SK-N-SH treated with all-trans-retinoic acid at 6 μM for 48 hours (cell line): ENCODE results near the gene RDH5.

ENCODE experiments used
- ATAC-seq: fragments of 200-7000 bp; cut with Tn5 transposase; 3 replicates; pipeline ENCODE4 v1.9.1; 2020; ENCODE audit warnings: mild to moderate bottlenecking, moderate library complexity
- ARNTL ChIP-seq: fragments of 450-650 bp; formaldehyde crosslinking; IDR thresholded peaks from 2 replicates; pipeline ENCODE4 v1.5.0; 2020; ENCODE audit warnings: low read depth, mild to moderate bottlenecking, moderate library complexity, borderline replicate concordance
- BACH2 ChIP-seq: fragments of 250-450 bp; sonication (Bioruptor Pico); IDR thresholded peaks from 2 replicates; pipeline ENCODE4 v1.9.0; 2021; ENCODE audit warnings: mild to moderate bottlenecking, borderline replicate concordance
- CSDC2 ChIP-seq: fragments of 250-450 bp; sonication (Bioruptor Pico); IDR thresholded peaks from 2 replicates; pipeline ENCODE4 v1.5.0; 2020; ENCODE audit warnings: mild to moderate bottlenecking, moderate library complexity
- ESRRG ChIP-seq: fragments of 250-450 bp; sonication (Bioruptor Pico); IDR thresholded peaks from 2 replicates; pipeline ENCODE4 v1.6.1; 2021; ENCODE audit warnings: mild to moderate bottlenecking
- GLIS3 ChIP-seq: fragments of 250-450 bp; sonication (Bioruptor Pico); IDR thresholded peaks from 2 replicates; pipeline ENCODE4 v1.5.0; 2020; ENCODE audit warnings: mild to moderate bottlenecking, moderate library complexity
- ISL1 ChIP-seq: fragments of 250-450 bp; sonication (Bioruptor Pico); IDR thresholded peaks from 2 replicates; pipeline ENCODE4 v2.1.2; 2022; ENCODE audit warnings: mild to moderate bottlenecking, moderate library complexity
- OSR1 ChIP-seq: fragments of 250-450 bp; sonication (Bioruptor Pico); IDR thresholded peaks from 2 replicates; pipeline ENCODE4 v1.8.0; 2022; ENCODE audit warnings: moderate library complexity, mild to moderate bottlenecking, inconsistent platforms
- PPARA ChIP-seq: fragments of 250-450 bp; sonication (Bioruptor Pico); IDR thresholded peaks from 2 replicates; pipeline ENCODE4 v1.5.0; 2020; ENCODE audit warnings: mild to moderate bottlenecking, borderline replicate concordance
- RARB ChIP-seq: fragments of 250-450 bp; sonication (Bioruptor Pico); IDR thresholded peaks from 2 replicates; pipeline ENCODE4 v1.8.0; 2021; ENCODE audit warnings: mild to moderate bottlenecking, moderate library complexity
- SNAI2 ChIP-seq: fragments of 250-450 bp; sonication (Bioruptor Pico); IDR thresholded peaks from 2 replicates; pipeline ENCODE4 v1.5.0; 2020; ENCODE audit warnings: mild to moderate bottlenecking, moderate library complexity
- TCF4 ChIP-seq: fragments of 250-450 bp; sonication (Bioruptor Pico); IDR thresholded peaks from 2 replicates; pipeline ENCODE4 v1.8.0; 2021; ENCODE audit warnings: mild to moderate bottlenecking, moderate library complexity, borderline replicate concordance
- TOX ChIP-seq: fragments of 250-450 bp; sonication (Bioruptor Pico); IDR thresholded peaks from 2 replicates; pipeline ENCODE4 v1.8.0; 2021; ENCODE audit warnings: mild to moderate bottlenecking, moderate library complexity, borderline replicate concordance
- ZC3H10 ChIP-seq: fragments of 250-450 bp; sonication (Bioruptor Pico); IDR thresholded peaks from 2 replicates; pipeline ENCODE4 v1.5.1; 2021; ENCODE audit warnings: mild to moderate bottlenecking, moderate library complexity
- ZFP3 ChIP-seq: fragments of 250-450 bp; sonication (Bioruptor Pico); IDR thresholded peaks from 2 replicates; pipeline ENCODE4 v1.5.0; 2020; ENCODE audit warnings: mild to moderate bottlenecking, moderate library complexity
- ZFP30 ChIP-seq: fragments of 450-650 bp; formaldehyde crosslinking; IDR thresholded peaks from 2 replicates; pipeline ENCODE4 v1.5.0; 2022; ENCODE audit warnings: mild to moderate bottlenecking, moderate library complexity
- ZNF565 ChIP-seq: fragments of 450-650 bp; formaldehyde crosslinking; conservative IDR thresholded peaks from 2 replicates; pipeline ENCODE4 v1.5.0; 2020; ENCODE audit warnings: low read depth, mild to moderate bottlenecking, moderate library complexity
- ZNF70 ChIP-seq: fragments of 450-650 bp; formaldehyde crosslinking; IDR thresholded peaks from 2 replicates; pipeline ENCODE4 v1.5.0; 2020; ENCODE audit warnings: mild to moderate bottlenecking, moderate library complexity
- ZNF8 ChIP-seq: fragments of 450-650 bp; formaldehyde crosslinking; IDR thresholded peaks from 2 replicates; pipeline ENCODE4 v1.5.0; 2020; ENCODE audit warnings: mild to moderate bottlenecking, moderate library complexity
- TF ChIP-seq, protein P1 (sequence below): fragments of 250-450 bp; sonication (Bioruptor Pico); IDR thresholded peaks from 2 replicates; pipeline ENCODE4 v1.8.0; 2021; ENCODE audit warnings: low read depth, mild to moderate bottlenecking, moderate library complexity, borderline replicate concordance
- TF ChIP-seq, protein P2 (sequence below): fragments of 250-450 bp; sonication (Bioruptor Pico); IDR thresholded peaks from 2 replicates; pipeline ENCODE4 v1.5.1; 2020; ENCODE audit warnings: low read depth, mild to moderate bottlenecking, moderate library complexity
- TF ChIP-seq, protein P3 (sequence below): fragments of 250-450 bp; sonication (Bioruptor Pico); IDR thresholded peaks from 2 replicates; pipeline ENCODE4 v1.5.0; 2020; ENCODE audit warnings: mild to moderate bottlenecking, moderate library complexity
- TF ChIP-seq, protein P4 (sequence below): fragments of 250-450 bp; sonication (Bioruptor Pico); IDR thresholded peaks from 2 replicates; pipeline ENCODE4 v1.8.0; 2020; ENCODE audit warnings: mild to moderate bottlenecking, moderate library complexity, borderline replicate concordance
- TF ChIP-seq, protein P5 (sequence below): fragments of 250-450 bp; sonication (Bioruptor Pico); IDR thresholded peaks from 2 replicates; pipeline ENCODE4 v1.5.1; 2021; ENCODE audit warnings: mild to moderate bottlenecking, moderate library complexity

The RDH5 gene

DNA sequence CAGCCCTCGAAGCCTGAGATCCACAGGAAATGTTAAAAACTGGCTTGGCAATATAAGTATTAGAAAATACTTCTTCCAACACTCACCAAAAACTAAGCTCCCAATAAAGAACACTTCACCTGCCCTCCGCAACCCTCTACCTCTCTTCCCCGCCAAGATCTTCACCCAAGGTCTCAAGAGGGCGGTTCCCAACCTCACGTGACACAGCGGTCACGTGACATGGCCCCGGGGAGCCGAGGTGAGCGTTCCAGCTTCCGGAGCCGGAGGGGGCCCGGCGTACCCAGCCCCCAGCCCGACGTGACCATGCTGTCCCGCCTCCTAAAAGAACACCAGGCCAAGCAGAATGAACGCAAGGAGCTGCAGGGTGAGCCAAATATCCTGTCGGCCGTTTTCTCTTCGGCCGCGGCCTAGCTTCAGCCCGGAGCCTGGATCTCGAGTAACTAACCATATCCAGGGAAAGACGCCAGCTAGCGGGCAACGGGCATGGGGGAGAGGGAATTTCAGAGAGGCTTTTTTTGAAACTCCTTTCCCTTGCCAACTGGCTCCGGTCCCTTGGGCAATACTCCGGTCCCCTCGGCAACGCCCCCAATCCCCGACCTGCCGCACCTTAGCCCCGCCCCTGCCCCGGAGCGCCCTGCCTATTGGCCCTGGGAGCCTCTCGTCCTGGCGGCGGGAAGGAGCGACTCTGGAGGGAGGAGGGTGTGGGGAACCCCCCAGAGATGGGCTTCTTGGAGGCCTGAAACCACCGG lies 4.2 kb upstream of the RDH5 start, which contains the start of gene BLOC1S1:
TSS of gene BLOC1S1 (plus strand) at position 214 of the 749 bp plus-strand sequence. CDS start at position 220, 6 bp downstream.
- TF ChIP-seq ARNTL (CRISPR knock-in tag) (no peak), ISL1 (CRISPR knock-in tag) (no peak), TOX (no peak), ESRRG (CRISPR knock-in tag) (no peak), OSR1 (CRISPR knock-in tag) (no peak), ZNF8 (no peak), GLIS3 (no peak), ZFP3 (peak; percentile 75), ZNF70 (CRISPR knock-in tag) (no peak), ZFP30 (CRISPR knock-in tag) (no peak), SNAI2 (no peak), PPARA (CRISPR knock-in tag) (no peak), RARB (CRISPR knock-in tag) (no peak), ZC3H10 (CRISPR knock-in tag) (no peak), BACH2 (CRISPR knock-in tag) (no peak), CSDC2 (CRISPR knock-in tag) (peak; percentile 89; the same call in 1 of the 2 replicates), ZNF565 (CRISPR knock-in tag) (no peak), TCF4 (CRISPR knock-in tag) (no peak)
- TF ChIP-seq, protein P1, sequence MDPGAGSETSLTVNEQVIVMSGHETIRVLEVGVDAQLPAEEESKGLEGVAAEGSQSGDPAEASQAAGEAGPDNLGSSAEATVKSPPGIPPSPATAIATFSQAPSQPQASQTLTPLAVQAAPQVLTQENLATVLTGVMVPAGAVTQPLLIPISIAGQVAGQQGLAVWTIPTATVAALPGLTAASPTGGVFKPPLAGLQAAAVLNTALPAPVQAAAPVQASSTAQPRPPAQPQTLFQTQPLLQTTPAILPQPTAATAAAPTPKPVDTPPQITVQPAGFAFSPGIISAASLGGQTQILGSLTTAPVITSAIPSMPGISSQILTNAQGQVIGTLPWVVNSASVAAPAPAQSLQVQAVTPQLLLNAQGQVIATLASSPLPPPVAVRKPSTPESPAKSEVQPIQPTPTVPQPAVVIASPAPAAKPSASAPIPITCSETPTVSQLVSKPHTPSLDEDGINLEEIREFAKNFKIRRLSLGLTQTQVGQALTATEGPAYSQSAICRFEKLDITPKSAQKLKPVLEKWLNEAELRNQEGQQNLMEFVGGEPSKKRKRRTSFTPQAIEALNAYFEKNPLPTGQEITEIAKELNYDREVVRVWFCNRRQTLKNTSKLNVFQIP (CRISPR knock-in tag), result no peak; the same call in 1 of the 2 replicates
- TF ChIP-seq, protein P2, sequence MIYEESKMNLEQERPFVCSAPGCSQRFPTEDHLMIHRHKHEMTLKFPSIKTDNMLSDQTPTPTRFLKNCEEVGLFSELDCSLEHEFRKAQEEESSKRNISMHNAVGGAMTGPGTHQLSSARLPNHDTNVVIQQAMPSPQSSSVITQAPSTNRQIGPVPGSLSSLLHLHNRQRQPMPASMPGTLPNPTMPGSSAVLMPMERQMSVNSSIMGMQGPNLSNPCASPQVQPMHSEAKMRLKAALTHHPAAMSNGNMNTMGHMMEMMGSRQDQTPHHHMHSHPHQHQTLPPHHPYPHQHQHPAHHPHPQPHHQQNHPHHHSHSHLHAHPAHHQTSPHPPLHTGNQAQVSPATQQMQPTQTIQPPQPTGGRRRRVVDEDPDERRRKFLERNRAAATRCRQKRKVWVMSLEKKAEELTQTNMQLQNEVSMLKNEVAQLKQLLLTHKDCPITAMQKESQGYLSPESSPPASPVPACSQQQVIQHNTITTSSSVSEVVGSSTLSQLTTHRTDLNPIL, result peak; percentile 30; the same call in 1 of the 2 replicates
- TF ChIP-seq, protein P3, sequence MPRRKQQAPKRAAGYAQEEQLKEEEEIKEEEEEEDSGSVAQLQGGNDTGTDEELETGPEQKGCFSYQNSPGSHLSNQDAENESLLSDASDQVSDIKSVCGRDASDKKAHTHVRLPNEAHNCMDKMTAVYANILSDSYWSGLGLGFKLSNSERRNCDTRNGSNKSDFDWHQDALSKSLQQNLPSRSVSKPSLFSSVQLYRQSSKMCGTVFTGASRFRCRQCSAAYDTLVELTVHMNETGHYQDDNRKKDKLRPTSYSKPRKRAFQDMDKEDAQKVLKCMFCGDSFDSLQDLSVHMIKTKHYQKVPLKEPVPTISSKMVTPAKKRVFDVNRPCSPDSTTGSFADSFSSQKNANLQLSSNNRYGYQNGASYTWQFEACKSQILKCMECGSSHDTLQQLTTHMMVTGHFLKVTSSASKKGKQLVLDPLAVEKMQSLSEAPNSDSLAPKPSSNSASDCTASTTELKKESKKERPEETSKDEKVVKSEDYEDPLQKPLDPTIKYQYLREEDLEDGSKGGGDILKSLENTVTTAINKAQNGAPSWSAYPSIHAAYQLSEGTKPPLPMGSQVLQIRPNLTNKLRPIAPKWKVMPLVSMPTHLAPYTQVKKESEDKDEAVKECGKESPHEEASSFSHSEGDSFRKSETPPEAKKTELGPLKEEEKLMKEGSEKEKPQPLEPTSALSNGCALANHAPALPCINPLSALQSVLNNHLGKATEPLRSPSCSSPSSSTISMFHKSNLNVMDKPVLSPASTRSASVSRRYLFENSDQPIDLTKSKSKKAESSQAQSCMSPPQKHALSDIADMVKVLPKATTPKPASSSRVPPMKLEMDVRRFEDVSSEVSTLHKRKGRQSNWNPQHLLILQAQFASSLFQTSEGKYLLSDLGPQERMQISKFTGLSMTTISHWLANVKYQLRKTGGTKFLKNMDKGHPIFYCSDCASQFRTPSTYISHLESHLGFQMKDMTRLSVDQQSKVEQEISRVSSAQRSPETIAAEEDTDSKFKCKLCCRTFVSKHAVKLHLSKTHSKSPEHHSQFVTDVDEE (CRISPR knock-in tag), result peak; percentile 71; the same call in 1 of the 2 replicates
- TF ChIP-seq, protein P4, sequence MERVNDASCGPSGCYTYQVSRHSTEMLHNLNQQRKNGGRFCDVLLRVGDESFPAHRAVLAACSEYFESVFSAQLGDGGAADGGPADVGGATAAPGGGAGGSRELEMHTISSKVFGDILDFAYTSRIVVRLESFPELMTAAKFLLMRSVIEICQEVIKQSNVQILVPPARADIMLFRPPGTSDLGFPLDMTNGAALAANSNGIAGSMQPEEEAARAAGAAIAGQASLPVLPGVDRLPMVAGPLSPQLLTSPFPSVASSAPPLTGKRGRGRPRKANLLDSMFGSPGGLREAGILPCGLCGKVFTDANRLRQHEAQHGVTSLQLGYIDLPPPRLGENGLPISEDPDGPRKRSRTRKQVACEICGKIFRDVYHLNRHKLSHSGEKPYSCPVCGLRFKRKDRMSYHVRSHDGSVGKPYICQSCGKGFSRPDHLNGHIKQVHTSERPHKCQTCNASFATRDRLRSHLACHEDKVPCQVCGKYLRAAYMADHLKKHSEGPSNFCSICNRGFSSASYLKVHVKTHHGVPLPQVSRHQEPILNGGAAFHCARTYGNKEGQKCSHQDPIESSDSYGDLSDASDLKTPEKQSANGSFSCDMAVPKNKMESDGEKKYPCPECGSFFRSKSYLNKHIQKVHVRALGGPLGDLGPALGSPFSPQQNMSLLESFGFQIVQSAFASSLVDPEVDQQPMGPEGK (CRISPR knock-in tag), result peak; percentile 83; the same call in 1 of the 2 replicates
- TF ChIP-seq, protein P5, sequence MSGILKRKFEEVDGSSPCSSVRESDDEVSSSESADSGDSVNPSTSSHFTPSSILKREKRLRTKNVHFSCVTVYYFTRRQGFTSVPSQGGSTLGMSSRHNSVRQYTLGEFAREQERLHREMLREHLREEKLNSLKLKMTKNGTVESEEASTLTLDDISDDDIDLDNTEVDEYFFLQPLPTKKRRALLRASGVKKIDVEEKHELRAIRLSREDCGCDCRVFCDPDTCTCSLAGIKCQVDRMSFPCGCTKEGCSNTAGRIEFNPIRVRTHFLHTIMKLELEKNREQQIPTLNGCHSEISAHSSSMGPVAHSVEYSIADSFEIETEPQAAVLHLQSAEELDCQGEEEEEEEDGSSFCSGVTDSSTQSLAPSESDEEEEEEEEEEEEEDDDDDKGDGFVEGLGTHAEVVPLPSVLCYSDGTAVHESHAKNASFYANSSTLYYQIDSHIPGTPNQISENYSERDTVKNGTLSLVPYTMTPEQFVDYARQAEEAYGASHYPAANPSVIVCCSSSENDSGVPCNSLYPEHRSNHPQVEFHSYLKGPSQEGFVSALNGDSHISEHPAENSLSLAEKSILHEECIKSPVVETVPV (CRISPR knock-in tag), result no peak
- TF ChIP-seq, all 23 proteins: peak for 5
- ATAC-seq, result peak; percentile 82

DNA sequence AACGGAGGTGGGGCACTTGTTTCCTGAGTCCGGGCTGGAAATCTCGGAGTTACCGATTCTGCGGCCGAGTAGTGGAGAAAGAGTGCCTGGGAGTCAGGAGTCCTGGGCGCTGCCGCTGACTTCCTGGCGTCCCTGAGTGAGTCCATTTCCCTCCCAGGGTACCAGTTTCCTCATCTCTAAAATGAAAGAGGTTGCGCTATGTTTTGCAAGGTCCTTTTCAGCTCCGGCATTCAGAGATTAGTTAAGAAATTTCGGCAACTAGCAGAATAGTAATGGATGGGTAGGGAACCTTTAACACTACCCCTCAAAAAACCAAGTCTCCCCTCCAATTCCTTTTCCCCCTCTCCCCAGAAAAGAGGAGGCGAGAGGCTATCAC lies 3.6 kb upstream of the RDH5 start:
- peak; percentile 13 for ATAC-seq
- TF ChIP-seq, protein P3 (CRISPR knock-in tag), result no peak
- TF ChIP-seq, protein P5 (CRISPR knock-in tag), result no peak
- TF ChIP-seq, protein P4 (CRISPR knock-in tag), result no peak
- TF ChIP-seq GLIS3, result no peak
- no peak for TF ChIP-seq ARNTL (CRISPR knock-in tag)
- TF ChIP-seq OSR1 (CRISPR knock-in tag), result no peak
- no peak for TF ChIP-seq SNAI2
- no peak for TF ChIP-seq ZC3H10 (CRISPR knock-in tag)
